Adipocyte (in vitro differentiated cells): ENCODE results near the gene NOTUM.

Source experiments
- DNase-seq: peaks from one replicate; pipeline ENCODE4 v3.0.0-alpha.2; 2015; ENCODE audit warnings: low read depth
- H3K27me3 ChIP-seq: replicated peaks from 2 replicates; pipeline ENCODE4 v1.7.0; 2013; ENCODE audit warnings: mild to moderate bottlenecking, low read length, moderate library complexity; ENCODE audit not compliant: control insufficient read depth, insufficient read depth
- H3K36me3 ChIP-seq: 2 replicates; pipeline ENCODE4 v1.7.0; 2013; ENCODE audit warnings: low read length, mild to moderate bottlenecking, moderate library complexity; ENCODE audit not compliant: control insufficient read depth, insufficient read depth, severe bottlenecking
- H3K4me1 ChIP-seq: 2 replicates; pipeline ENCODE4 v1.7.0; 2013; ENCODE audit warnings: mild to moderate bottlenecking, low read length, moderate library complexity; ENCODE audit not compliant: control insufficient read depth, insufficient read depth
- H3K4me3 ChIP-seq: 2 replicates; pipeline ENCODE4 v1.7.0; 2013; ENCODE audit warnings: mild to moderate bottlenecking, low read length, moderate library complexity
- H3K9ac ChIP-seq: 2 replicates; pipeline ENCODE4 v1.7.0; 2013; ENCODE audit warnings: mild to moderate bottlenecking, low read length, moderate library complexity
- H3K9me3 ChIP-seq: 2 replicates; pipeline ENCODE4 v1.7.0; 2013; ENCODE audit warnings: mild to moderate bottlenecking, low read length, moderate library complexity; ENCODE audit not compliant: control insufficient read depth

The NOTUM gene

GRCh38 chr17:81961087-81961511 lies at the start of gene NOTUM:
NOTUM (minus strand) TSS chr17:81961187; CDS start chr17:81960909, 278 bp downstream.
- peak within 1 kb of the TSS; percentile 27 for H3K4me3 ChIP-seq
- H3K4me1 ChIP-seq: no peaks in the 10 kb centered on the region
- H3K27me3 ChIP-seq: peaks cover 24% of the 10 kb centered on the region
- DNase-seq: peak; percentile 67
- H3K36me3 ChIP-seq: no peaks in the 10 kb centered on the region
- no peak within 1 kb of the TSS for H3K9ac ChIP-seq
- H3K9me3 ChIP-seq: no peaks in the 10 kb centered on the region

- H3K9ac ChIP-seq: no peak overlapping the region
- H3K27me3 ChIP-seq: no peaks in the 10 kb centered on the region
- DNase-seq: no peak
- peaks cover 10% of the 10 kb centered on the region for H3K4me1 ChIP-seq
- no peaks in the 10 kb centered on the region for H3K9me3 ChIP-seq
- peaks cover 4% of the 10 kb centered on the region for H3K36me3 ChIP-seq
- no peak overlapping the region for H3K4me3 ChIP-seq
These were observed 48.4 kb upstream of the NOTUM start for GRCh38 chr17:82009413-82009812.

GRCh38 chr17:82008941-82009405 lies 48.0 kb upstream of the NOTUM start:
- no peak overlapping the region for H3K4me3 ChIP-seq
- peaks cover 15% of the 10 kb centered on the region for H3K4me1 ChIP-seq
- peaks cover 4% of the 10 kb centered on the region for H3K36me3 ChIP-seq
- H3K9me3 ChIP-seq: no peaks in the 10 kb centered on the region
- no peak for DNase-seq
- H3K27me3 ChIP-seq: no peaks in the 10 kb centered on the region
- H3K9ac ChIP-seq: no peak overlapping the region

- Histone ChIP-seq H3K4me1 (peaks cover 19% of the 10 kb centered on the region), H3K36me3 (peaks cover 4% of the 10 kb centered on the region), H3K9ac (no peak overlapping the region), H3K9me3 (no peaks in the 10 kb centered on the region), H3K4me3 (no peak overlapping the region), H3K27me3 (no peaks in the 10 kb centered on the region)
- no peak for DNase-seq
These were observed 47.4 kb upstream of the NOTUM start for GRCh38 chr17:82008258-82008940.

GRCh38 chr17:82007495-82008257 lies 46.7 kb upstream of the NOTUM start:
- H3K4me3 ChIP-seq: no peak overlapping the region
- peaks cover 4% of the 10 kb centered on the region for H3K36me3 ChIP-seq
- no peaks in the 10 kb centered on the region for H3K9me3 ChIP-seq
- H3K4me1 ChIP-seq: peaks cover 26% of the 10 kb centered on the region
- no peak overlapping the region for H3K9ac ChIP-seq
- DNase-seq: no peak
- no peaks in the 10 kb centered on the region for H3K27me3 ChIP-seq

GRCh38 chr17:82007228-82007494 lies 46.2 kb upstream of the NOTUM start:
- H3K9ac ChIP-seq: no peak overlapping the region
- no peak overlapping the region for H3K4me3 ChIP-seq
- H3K27me3 ChIP-seq: no peaks in the 10 kb centered on the region
- peaks cover 26% of the 10 kb centered on the region for H3K4me1 ChIP-seq
- no peak for DNase-seq
- peaks cover 4% of the 10 kb centered on the region for H3K36me3 ChIP-seq
- H3K9me3 ChIP-seq: no peaks in the 10 kb centered on the region

- DNase-seq: no peak
- Histone ChIP-seq H3K4me3 (no peak overlapping the region), H3K9me3 (no peaks in the 10 kb centered on the region), H3K36me3 (peaks cover 3% of the 10 kb centered on the region), H3K27me3 (no peaks in the 10 kb centered on the region), H3K9ac (no peak overlapping the region), H3K4me1 (peaks cover 26% of the 10 kb centered on the region)
These were observed 45.7 kb upstream of the NOTUM start for GRCh38 chr17:82006468-82007227.

- no peak for DNase-seq
- Histone ChIP-seq H3K9me3 (no peaks in the 10 kb centered on the region), H3K4me1 (peaks cover 26% of the 10 kb centered on the region), H3K4me3 (no peak overlapping the region), H3K27me3 (no peaks in the 10 kb centered on the region), H3K36me3 (no peaks in the 10 kb centered on the region), H3K9ac (no peak overlapping the region)
These were observed 44.8 kb upstream of the NOTUM start for GRCh38 chr17:82005701-82006348.

GRCh38 chr17:82004517-82005455 lies 43.8 kb upstream of the NOTUM start:
- no peaks in the 10 kb centered on the region for H3K27me3 ChIP-seq
- H3K4me3 ChIP-seq: no peak overlapping the region
- H3K4me1 ChIP-seq: peaks cover 26% of the 10 kb centered on the region
- DNase-seq: no peak
- H3K9me3 ChIP-seq: no peaks in the 10 kb centered on the region
- no peaks in the 10 kb centered on the region for H3K36me3 ChIP-seq
- peak overlapping the region; percentile 42 for H3K9ac ChIP-seq
